Stimulated activated CD4-positive, alpha-beta T cell treated with anti-CD3 and anti-CD28 coated beads, Interleukin-4, amount 100 ng/mL, for 1 hour (primary cell): ENCODE results near the gene BCAS1.

Experiments
- DNase-seq: peaks from one replicate; pipeline ENCODE4 v3.0.0-alpha.2; 2020

BCAS1 gene

GRCh38 chr20:54103067-54103761 is 32.8 kb upstream of the BCAS1 start:
- DNase-seq, result peak; percentile 77

GRCh38 chr20:54102543-54102942 is 32.1 kb upstream of the BCAS1 start:
- no peak for DNase-seq

GRCh38 chr20:54100563-54100962 is 30.2 kb upstream of the BCAS1 start:
- no peak for DNase-seq

DNA sequence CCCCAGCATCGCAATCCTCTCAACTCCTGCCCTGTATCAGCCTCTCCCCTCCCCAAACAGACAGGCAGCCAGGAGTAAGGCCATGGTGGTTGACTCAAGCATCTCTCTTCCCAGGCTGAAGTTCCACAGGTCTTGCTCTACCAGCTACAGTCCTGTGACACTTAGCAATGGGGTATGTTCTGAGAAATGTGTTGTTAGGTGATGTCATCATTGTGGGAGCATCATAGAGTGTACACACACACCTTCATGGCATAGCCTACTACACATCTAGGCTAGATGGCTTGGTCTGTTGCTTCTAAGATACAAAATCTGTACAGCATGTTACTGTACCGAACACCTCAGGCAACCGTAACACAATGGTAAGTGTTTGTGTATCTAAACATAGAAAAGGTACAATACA is 29.5 kb upstream of the BCAS1 start:
- DNase-seq, result no peak

GRCh38 chr20:54098047-54098446 is 27.7 kb upstream of the BCAS1 start:
- no peak for DNase-seq

DNA sequence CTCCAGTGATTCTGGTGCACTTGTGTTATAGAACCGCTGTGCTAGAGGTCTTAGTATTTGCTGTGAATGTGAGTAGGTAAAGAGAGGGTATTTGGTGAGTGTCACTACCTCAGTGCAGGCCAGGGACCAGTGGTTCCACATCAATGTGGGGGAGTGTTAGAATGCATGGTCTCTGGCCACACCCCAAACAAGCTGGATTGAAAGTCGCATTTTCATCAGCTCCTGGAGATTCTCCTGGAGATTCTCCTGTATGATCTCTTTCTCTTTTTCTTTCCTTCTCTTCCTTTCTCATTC is 26.8 kb upstream of the BCAS1 start:
- no peak for DNase-seq

DNA sequence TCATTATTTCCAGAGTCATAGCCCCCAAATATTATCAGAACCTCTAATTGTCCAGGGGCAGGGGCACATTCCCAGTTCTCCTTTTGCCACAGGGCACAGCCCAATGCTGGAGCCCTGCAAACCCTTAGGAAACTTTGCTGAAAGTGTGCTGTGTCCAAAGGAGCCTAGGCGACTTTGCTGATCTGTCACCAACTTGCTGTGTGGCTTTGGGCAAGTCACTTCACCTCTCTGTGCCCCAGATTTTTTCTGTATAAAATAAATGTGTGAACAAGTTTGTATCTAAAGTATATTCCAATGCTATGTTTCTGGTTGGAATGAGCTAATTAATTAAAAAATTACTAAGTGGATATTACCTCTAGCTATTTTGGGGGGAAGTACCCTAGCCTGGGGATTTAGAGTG is 25.4 kb upstream of the BCAS1 start:
- DNase-seq, result no peak

GRCh38 chr20:54094268-54094580 is 23.8 kb upstream of the BCAS1 start:
- no peak for DNase-seq

- no peak for DNase-seq
Observed at GRCh38 chr20:54093423-54094267, 23.3 kb upstream of the BCAS1 start.

GRCh38 chr20:54092021-54092420 is 21.6 kb upstream of the BCAS1 start:
- DNase-seq, result no peak

- DNase-seq, result no peak
Observed at GRCh38 chr20:54091120-54091480, 20.7 kb upstream of the BCAS1 start.

GRCh38 chr20:54090230-54091119 is 20.1 kb upstream of the BCAS1 start:
- DNase-seq, result no peak

DNA sequence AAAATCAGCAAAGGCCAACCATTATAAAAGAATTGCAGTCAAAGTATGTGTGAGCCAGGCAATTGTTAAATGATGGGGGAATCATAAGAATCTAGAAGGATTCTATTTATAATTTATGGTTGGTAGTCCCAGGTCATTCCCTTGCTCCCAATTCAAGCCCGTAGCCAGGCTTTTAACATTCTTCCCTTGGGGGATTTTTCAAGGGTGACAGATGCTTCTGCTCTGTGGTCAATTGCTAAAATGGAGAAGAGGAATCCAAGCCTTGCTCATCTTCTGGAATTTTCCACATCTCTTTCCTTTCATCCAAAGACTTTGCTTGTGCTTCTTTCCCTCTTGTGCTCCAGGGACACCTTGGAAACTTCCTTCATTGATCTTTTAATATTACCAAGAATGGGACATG is 18.0 kb upstream of the BCAS1 start:
- no peak for DNase-seq

DNA sequence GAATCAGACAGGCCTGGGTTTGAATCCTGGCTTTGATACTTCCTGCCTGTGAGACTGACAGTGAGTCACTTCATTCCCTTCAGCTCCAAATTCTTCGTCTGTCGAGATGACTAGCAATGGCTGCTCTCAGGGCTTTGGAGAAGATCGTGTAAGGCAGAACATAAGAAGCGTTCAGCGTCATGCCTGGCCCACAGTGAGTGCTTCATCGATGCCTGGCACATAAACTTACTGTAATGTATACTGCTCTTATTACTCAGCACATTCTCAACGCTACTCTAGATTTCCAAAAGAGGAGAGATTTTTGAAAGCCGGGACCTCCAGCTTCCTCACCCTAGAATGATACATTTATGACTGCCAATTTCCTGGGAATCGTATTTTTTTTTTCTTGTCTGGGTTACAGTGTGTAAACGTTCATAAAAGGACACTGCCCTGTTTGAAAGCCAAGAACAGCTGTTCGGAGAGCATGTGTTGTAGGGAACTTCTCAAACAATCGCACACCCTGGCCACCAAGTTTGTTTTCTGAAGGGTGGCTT is 16.2 kb upstream of the BCAS1 start:
- no peak for DNase-seq

- DNase-seq, result no peak
Observed at GRCh38 chr20:54085910-54086309, 15.5 kb upstream of the BCAS1 start.

DNA sequence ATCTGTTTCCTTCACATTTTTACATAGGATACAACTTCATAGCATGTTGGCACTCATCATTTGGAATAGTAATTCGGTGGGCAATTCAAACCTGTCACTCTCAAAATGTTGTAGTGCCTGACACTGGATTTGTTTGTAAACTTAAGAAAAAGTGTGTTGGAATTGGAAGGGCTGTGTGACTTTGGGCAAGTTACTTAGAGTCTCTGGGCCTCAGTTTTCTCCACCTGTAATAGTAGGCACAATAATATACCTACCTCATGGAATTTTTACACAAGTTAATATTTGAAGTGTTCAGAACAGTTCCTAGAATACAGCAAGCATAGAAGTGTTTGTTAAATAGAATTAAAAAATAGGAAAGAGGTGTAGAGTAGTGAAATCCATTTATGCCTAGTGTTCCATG is 15.0 kb upstream of the BCAS1 start:
- DNase-seq, result no peak

DNA sequence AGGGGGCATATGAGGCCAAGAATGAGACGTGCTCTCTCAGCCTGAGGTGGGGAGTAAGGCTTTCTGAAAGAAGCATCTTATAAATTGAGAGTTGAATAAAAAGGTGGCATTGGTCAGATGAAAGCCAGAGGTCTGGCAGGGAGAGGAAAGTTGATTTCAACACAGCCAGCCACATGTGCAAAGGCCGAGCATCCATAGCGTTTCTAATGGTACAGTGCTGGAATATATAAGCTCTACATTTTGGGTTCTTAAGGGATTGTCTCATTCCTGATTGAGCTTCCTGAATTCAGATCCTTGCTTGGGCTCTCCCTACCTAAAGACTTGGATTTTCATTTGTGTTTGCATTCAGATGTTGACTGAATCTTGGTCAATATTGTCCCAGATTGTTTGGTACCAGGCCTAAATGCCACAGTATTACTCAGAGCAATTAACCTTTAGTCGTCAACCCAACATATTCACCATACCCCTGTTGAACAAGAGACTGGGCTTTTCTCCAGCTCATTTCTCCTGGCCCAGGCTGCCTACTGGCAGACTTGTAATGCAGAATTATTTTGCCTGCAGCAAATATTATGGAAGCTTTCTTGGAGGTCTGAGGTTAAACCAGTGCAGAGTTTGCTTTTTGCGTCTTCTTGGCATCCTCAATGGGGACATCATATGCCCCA is 14.5 kb upstream of the BCAS1 start:
- DNase-seq, result no peak

GRCh38 chr20:54084193-54084592 is 13.8 kb upstream of the BCAS1 start:
- DNase-seq, result no peak

GRCh38 chr20:54083459-54083858 is 13.1 kb upstream of the BCAS1 start:
- no peak for DNase-seq

DNA sequence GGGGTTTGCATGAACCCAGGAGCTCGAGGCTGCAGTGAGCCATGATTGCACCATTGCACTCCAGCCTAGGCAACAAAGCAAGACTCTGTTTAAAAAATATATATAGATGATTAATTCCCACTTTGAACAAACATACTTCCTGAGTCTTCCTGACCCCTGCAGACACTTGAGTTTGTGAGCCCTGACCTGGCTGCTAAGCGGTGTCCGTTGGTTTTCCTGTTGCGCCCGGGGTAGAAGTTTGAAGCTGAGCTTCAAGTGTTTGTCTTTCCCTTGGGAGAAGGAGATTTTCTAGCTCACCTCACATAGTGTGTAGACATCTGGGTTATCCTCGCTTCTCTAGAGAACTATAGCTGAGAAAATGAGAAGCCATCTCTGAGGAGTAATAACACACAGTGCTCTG is 11.7 kb upstream of the BCAS1 start:
- no peak for DNase-seq

GRCh38 chr20:54079652-54080051 is 9.3 kb upstream of the BCAS1 start:
- DNase-seq, result no peak

- DNase-seq, result peak; percentile 7
Observed at GRCh38 chr20:54078296-54078984, 8.0 kb upstream of the BCAS1 start.

- DNase-seq, result no peak
Observed at GRCh38 chr20:54076259-54076658, 5.9 kb upstream of the BCAS1 start.
